Progenitor cell of endocrine pancreas (in vitro differentiated cells): Measurements from ENCODE around the gene MSANTD3. TPM values are rescaled to one million over a fixed set of nuclear protein-coding genes. Genes with fewer than 3 reads are reported as not detected.
A peak's percentile ranks its signal among the peaks of the same experiment; 100 is the strongest.
"Not testable (repeated sequence)": the region's sequence is repeated elsewhere in the genome, so short reads cannot be mapped to it uniquely, and the experiment has no call there.

Source experiments
- DNase-seq: peaks from one replicate; pipeline ENCODE4 v3.0.0; 2021; ENCODE audit warnings: low spot score; ENCODE audit not compliant: unreplicated experiment
- H3K27ac Mint-ChIP-seq: 2 replicates; pipeline ENCODE4 v1.8.0; 2021; ENCODE audit warnings: mild to moderate bottlenecking, moderate library complexity, mixed read lengths
- H3K27me3 Mint-ChIP-seq: 2 replicates; pipeline ENCODE4 v1.8.0; 2021; ENCODE audit warnings: mixed read lengths
- H3K36me3 Mint-ChIP-seq: 2 replicates; pipeline ENCODE4 v1.8.0; 2022; ENCODE audit warnings: mixed read lengths; ENCODE audit not compliant: insufficient read depth
- H3K4me1 Mint-ChIP-seq: 2 replicates; pipeline ENCODE4 v1.8.0; 2021; ENCODE audit warnings: low read depth, mixed read lengths
- H3K4me3 Mint-ChIP-seq: 2 replicates; pipeline ENCODE4 v1.8.0; 2021; ENCODE audit warnings: low read depth, mild to moderate bottlenecking, moderate library complexity, mixed read lengths
- H3K9me3 Mint-ChIP-seq: 2 replicates; pipeline ENCODE4 v1.8.0; 2021; ENCODE audit warnings: low read depth, mixed read lengths
- total RNA-seq: library from RNA; stranded (reverse); gene quantifications from 2 replicates; pipeline ENCODE4 v1.2.1, GENCODE V29; 2021
- TF ChIP-seq, protein P1 (sequence below): fragments of 200-600 bp; sonication (generic); IDR thresholded peaks from one replicate; pipeline ENCODE4 v1.5.0; 2021; ENCODE audit warnings: antibody characterized with exemption, mild to moderate bottlenecking; ENCODE audit not compliant: unreplicated experiment

Gene MSANTD3
- total RNA-seq, 1 donor from 2014 or later: 39.8 TPM

DNA sequence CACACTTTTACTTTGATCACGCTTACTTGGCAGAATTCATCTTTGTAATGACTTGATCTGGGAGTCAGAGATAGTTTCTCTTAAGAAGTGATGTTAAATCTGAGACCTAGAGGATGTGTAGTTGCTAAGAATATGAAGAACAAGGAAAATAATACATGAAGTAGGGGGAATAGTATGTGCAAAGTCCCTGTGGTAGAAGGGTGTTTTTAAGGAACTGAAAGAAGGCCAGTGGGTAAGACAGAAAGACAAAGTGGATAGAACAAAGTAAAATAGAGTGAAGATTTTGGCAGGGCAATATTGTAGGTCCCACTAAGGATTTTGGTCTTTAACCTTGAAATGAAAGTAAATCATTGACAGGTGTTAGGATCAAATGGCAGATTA is 17.8 kb upstream of the MSANTD3 start:
- TF ChIP-seq, protein P1, sequence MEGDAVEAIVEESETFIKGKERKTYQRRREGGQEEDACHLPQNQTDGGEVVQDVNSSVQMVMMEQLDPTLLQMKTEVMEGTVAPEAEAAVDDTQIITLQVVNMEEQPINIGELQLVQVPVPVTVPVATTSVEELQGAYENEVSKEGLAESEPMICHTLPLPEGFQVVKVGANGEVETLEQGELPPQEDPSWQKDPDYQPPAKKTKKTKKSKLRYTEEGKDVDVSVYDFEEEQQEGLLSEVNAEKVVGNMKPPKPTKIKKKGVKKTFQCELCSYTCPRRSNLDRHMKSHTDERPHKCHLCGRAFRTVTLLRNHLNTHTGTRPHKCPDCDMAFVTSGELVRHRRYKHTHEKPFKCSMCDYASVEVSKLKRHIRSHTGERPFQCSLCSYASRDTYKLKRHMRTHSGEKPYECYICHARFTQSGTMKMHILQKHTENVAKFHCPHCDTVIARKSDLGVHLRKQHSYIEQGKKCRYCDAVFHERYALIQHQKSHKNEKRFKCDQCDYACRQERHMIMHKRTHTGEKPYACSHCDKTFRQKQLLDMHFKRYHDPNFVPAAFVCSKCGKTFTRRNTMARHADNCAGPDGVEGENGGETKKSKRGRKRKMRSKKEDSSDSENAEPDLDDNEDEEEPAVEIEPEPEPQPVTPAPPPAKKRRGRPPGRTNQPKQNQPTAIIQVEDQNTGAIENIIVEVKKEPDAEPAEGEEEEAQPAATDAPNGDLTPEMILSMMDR: no peak

DNA sequence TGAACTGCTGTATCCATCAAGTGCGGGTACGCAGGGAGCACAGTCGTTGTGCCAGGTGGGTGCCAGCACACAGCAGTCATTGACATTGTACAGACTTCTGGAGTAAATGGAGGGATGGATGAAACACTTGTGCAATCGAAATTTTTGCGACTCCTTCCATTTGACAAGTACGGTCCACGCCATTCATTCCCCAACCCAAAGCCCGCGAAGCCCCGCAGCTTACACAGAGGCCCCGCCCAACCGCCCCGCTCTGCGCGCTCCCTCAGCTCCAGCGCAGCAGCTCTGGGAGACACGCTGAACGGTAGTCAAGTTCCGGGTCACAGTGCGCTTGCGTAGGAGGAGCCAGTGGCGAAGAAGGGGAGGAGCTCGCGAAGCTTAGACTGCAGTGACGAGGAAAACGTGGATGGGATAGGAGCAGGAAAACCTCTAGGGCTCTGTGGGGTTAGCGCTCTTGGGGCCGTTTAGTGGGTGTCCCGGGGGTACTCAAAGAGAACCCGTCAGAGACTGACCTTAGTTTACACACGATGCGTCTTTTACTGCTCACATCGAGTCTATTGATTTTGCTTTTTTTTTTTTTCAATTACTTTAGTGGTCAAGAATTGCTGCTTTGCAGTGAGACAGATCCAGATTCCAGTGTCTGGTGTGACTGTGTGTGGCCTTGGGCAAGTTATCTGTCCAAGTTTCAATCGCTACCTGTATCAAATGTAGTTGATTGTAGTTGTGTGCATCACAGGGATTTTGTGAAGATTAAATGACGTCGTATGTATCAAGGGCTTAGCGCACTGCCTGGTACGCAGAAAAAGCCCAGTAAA is 15.3 kb upstream of the MSANTD3 start:
- TF ChIP-seq, protein P1: no peak
- peak overlapping the region; percentile 89 for H3K27ac Mint-ChIP-seq
- peaks cover 8% of the 10 kb centered on the region for H3K9me3 Mint-ChIP-seq
- peaks cover 3% of the 10 kb centered on the region for H3K4me1 Mint-ChIP-seq
- H3K36me3 Mint-ChIP-seq: no peaks in the 10 kb centered on the region
- DNase-seq: peak; percentile 69
- H3K4me3 Mint-ChIP-seq: peak overlapping the region; percentile 85
- no peaks in the 10 kb centered on the region for H3K27me3 Mint-ChIP-seq

More for the DNA sequence above, 17.8 kb upstream of the MSANTD3 start:
- H3K4me3 Mint-ChIP-seq: no peak overlapping the region
- peaks cover 3% of the 10 kb centered on the region for H3K4me1 Mint-ChIP-seq
- peaks cover 8% of the 10 kb centered on the region for H3K9me3 Mint-ChIP-seq
- no peaks in the 10 kb centered on the region for H3K27me3 Mint-ChIP-seq
- no peak for DNase-seq
- H3K27ac Mint-ChIP-seq: no peak overlapping the region
- H3K36me3 Mint-ChIP-seq: no peaks in the 10 kb centered on the region

DNA sequence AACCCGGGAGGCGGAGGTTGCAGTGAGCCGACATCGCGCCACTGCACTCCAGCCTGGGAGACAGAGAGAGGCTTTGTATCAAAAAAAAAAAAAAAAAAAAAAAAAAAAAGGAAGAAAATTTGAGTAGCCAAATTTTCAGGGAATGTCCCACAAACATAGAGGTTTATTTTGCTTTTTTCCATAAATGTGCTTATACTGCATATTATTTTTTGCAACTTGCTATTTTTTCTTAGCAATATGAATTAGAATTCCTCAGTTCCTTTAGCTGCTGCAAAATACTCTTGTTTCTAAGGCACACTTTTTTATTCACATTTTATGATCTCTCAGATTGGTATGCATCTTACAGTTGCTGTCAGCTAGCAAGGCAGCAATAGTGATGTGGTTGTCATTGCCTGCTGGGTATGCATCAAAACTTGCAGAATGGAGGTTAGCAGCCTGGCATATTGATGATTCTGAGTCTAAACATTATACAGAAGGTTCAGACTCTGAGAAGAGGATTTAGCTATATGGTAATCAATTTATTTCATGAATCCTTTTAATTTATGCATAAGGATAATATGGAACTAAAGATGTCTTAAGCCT is 13.0 kb upstream of the MSANTD3 start:
- no peak for DNase-seq
- no peaks in the 10 kb centered on the region for H3K27me3 Mint-ChIP-seq

DNA sequence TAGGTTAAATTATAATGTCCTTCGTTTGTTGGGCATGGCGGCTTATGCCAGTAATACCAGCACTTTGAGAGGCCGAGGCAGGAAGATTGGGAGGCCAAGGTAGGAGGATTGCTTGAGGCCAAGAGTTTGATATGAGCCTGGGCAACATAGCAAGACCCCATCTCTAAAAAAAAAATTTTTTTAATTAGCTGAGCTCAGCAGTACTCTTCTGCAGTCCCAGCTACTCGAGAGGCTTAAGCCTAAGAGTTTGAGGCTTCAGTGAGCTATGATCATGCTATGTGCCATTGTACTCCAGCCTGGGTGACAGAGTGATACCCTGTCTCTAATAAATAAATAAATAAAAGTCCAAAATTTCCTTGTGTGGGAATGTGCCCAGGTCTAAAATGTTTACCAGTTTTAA is 9.1 kb upstream of the MSANTD3 start:
- Mint-ChIP-seq H3K4me3 (no peak overlapping the region), H3K4me1 (no peaks in the 10 kb centered on the region), H3K36me3 (no peaks in the 10 kb centered on the region), H3K9me3 (no peaks in the 10 kb centered on the region), H3K27ac (no peak overlapping the region), H3K27me3 (peaks cover 5% of the 10 kb centered on the region)
- TF ChIP-seq, protein P1: no peak
- no peak for DNase-seq

More for the DNA sequence above, 13.0 kb upstream of the MSANTD3 start:
- TF ChIP-seq, protein P1: no peak
- H3K4me1 Mint-ChIP-seq: peaks cover 3% of the 10 kb centered on the region
- H3K9me3 Mint-ChIP-seq: peaks cover 5% of the 10 kb centered on the region
- no peak overlapping the region for H3K27ac Mint-ChIP-seq
- no peaks in the 10 kb centered on the region for H3K36me3 Mint-ChIP-seq
- H3K4me3 Mint-ChIP-seq: no peak overlapping the region

DNA sequence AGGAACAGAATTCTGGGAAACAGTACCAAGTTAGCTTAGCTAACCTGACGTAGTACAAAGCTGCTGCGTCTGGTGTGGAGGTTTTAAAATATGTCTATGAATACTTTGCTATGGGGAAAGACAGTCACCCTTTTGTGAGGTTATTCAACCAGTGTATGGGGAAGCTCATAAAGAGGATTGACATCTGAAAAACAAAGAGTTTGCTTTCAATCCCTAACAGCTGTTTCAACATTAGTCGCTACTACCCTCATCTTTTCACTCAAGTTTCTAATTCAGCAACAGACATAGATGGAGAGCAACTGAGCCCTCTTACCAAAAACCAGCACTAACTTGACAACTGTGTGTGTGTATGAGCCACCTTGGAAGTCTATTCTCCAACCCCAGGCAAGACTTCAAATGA is 7.8 kb upstream of the MSANTD3 start:
- Mint-ChIP-seq H3K27ac (no peak overlapping the region), H3K27me3 (peaks cover 5% of the 10 kb centered on the region), H3K36me3 (no peaks in the 10 kb centered on the region), H3K4me1 (no peaks in the 10 kb centered on the region), H3K4me3 (no peak overlapping the region), H3K9me3 (no peaks in the 10 kb centered on the region)
- DNase-seq: no peak
- TF ChIP-seq, protein P1: no peak

DNA sequence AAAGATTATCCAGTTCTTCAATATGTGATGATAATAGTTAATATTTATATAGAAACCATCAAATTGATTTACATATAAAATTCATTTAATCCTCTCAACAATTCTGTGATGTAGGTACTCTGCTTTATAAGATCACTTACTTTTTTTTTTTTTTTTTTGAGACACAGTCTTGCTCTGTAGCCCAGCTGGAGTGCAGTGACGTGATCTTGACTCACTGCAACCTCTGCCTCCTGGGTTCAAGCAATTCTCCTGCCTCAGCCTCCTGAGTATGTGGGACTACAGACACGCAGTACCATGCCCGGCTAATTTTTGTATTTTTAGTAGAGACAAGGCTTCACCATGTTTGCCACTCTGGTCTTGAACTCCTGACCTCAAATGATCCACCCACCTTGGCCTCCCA is 5.8 kb upstream of the MSANTD3 start:
- not testable (repeated sequence) for H3K36me3 Mint-ChIP-seq, DNase-seq, H3K4me3 Mint-ChIP-seq, H3K27me3 Mint-ChIP-seq, H3K4me1 Mint-ChIP-seq, H3K27ac Mint-ChIP-seq, H3K9me3 Mint-ChIP-seq
